ENCODE measurements around the gene LMLN. TPM values are rescaled to one million over a fixed set of nuclear protein-coding genes. Genes with fewer than 3 reads are reported as not detected.

LMLN gene
- total and polyA plus RNA-seq, 8 donors, result 9.0 to 12.2 (median 10.0) TPM

DNA sequence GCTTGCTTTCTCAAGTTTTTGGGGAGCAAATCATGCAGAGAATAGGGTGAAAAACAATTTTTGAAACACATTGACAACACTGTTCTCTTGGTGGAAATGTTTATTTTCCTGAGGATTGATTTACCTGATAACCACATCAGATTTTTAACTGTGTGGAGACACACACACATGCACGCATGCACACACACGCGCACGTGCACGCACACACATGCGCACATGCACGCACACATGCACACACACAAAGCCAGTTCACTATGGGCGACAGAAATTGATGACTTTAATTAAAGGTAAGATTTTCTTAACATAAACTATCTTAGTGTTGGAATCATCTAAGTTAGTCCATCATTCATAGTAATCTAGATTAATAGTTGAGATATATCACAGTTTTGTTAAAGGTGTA lies 15.3 kb downstream of the LMLN start:
- intact Hi-C loops (cut with DNase I), result no loop called here
- DNase-seq (no peak), ATAC-seq (no peak)
- no peak overlapping the region for H3K4me3 ChIP-seq
- no peaks in the 10 kb centered on the region for H3K9me3 ChIP-seq
- H3K4me1 ChIP-seq, result no peaks in the 10 kb centered on the region
- peaks cover 0 to 8% of the 10 kb centered on the region in 2 donors for H3K36me3 ChIP-seq
- TF ChIP-seq, protein P1, sequence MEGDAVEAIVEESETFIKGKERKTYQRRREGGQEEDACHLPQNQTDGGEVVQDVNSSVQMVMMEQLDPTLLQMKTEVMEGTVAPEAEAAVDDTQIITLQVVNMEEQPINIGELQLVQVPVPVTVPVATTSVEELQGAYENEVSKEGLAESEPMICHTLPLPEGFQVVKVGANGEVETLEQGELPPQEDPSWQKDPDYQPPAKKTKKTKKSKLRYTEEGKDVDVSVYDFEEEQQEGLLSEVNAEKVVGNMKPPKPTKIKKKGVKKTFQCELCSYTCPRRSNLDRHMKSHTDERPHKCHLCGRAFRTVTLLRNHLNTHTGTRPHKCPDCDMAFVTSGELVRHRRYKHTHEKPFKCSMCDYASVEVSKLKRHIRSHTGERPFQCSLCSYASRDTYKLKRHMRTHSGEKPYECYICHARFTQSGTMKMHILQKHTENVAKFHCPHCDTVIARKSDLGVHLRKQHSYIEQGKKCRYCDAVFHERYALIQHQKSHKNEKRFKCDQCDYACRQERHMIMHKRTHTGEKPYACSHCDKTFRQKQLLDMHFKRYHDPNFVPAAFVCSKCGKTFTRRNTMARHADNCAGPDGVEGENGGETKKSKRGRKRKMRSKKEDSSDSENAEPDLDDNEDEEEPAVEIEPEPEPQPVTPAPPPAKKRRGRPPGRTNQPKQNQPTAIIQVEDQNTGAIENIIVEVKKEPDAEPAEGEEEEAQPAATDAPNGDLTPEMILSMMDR (IDR thresholded peaks at IDR 0.05), result no peak
- H3K27ac ChIP-seq, result no peak overlapping the region
- no peaks in the 10 kb centered on the region for H3K27me3 ChIP-seq

DNA sequence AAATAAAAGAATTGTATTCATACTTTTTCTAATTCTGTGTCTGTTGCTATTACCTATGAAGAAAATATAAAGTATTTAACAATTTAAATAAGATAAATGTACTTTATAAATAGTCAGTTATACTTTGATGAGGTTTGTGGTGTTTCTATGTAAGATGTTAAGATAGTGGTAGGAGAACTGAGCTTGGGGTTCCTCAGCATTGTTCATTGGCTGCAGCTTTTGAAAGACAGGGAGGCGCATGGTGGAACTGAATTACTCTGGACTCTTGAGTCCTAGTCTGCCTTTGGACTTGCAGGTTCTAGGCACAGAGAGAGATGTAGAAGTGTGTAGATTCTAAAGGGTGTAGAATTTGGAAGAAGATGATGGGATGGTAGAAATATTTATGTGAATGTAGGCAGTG lies 23.1 kb downstream of the LMLN start:
- Histone ChIP-seq H3K27ac (no peak overlapping the region), H3K36me3 (peaks cover 0 to 12% of the 10 kb centered on the region in 2 donors), H3K4me1 (no peaks in the 10 kb centered on the region), H3K4me3 (no peak overlapping the region), H3K27me3 (no peaks in the 10 kb centered on the region), H3K9me3 (no peaks in the 10 kb centered on the region)
- no peak for ATAC-seq
- intact Hi-C loops (cut with DNase I), result no loop called here
- TF ChIP-seq, protein P1 (IDR thresholded peaks at IDR 0.05), result no peak
- DNase-seq, result no peak

DNA sequence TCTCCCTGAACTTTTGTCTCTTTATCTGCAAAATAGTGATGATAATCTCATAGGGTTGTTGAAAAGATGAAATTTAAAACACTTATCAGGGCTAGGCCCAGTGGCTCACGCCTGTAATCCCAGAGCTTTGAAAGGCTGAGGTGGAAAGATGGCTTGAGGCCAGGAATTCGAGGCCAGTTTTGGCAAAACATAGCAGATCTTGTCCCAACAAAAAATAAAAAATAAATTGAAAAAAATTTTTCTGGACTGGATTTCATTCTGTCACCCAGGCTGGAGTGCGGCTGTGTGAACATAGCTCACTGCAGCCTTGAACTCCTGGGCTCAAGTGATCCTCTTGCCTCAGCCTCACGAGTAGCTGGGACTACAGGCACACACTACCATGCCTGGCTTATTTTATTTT lies 29.6 kb downstream of the LMLN start:
- Histone ChIP-seq H3K27ac (no peak overlapping the region), H3K4me3 (no peak overlapping the region), H3K9me3 (no peaks in the 10 kb centered on the region), H3K36me3 (peaks cover 0 to 15% of the 10 kb centered on the region in 2 donors), H3K27me3 (no peaks in the 10 kb centered on the region), H3K4me1 (no peaks in the 10 kb centered on the region)
- TF ChIP-seq, protein P1 (IDR thresholded peaks at IDR 0.05), result no peak
- intact Hi-C loops (cut with DNase I), result no loop called here
- ATAC-seq (no peak), DNase-seq (no peak)

DNA sequence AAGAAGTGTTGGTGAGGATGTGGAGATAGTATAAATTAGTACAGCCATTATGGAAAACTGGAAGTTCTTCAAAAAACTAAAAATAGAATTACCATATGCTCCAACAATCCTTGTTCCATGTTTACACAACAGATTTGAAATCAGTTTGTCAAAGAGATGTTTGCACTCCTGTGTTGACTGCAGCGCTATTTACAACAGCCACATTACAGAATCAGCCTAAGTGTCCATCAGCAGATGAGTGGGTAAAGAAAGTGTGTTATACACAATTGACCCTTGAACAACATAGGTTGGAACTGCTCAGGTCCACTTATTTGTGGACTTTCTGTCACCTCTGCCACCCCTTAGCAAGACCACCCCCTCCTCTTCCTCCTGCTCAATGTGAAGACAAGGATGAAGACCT lies 34.7 kb downstream of the LMLN start:
- no peak for DNase-seq
- no peak overlapping the region for H3K27ac ChIP-seq
- no peak overlapping the region for H3K4me3 ChIP-seq
- TF ChIP-seq, protein P1 (IDR thresholded peaks at IDR 0.05), result no peak
- H3K36me3 ChIP-seq, result peaks cover 0 to 11% of the 10 kb centered on the region in 2 donors
- intact Hi-C loops (cut with DNase I), result no loop called here
- no peaks in the 10 kb centered on the region for H3K9me3 ChIP-seq
- no peaks in the 10 kb centered on the region for H3K27me3 ChIP-seq
- no peak for ATAC-seq
- no peaks in the 10 kb centered on the region for H3K4me1 ChIP-seq

DNA sequence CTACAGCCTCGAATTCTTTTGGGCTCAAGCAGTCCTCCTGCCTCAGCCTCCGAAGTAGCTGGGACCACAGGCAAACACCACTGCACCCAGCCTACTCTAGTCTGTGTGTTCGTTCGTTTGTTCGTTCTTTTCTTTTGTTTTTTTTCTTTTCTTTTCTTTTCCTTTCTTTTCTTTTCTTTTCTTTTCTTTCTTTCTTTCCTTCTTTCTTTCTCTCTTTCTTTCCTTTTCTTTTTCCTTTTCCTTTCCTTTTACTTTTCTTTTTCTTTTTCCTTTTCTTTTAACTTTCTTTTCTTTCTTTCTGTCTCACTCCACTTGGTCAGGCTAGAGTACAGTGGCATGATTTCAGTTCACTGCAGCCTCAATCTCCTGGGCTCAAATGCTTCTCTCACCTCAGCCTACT lies 36.8 kb downstream of the LMLN start:
- intact Hi-C loops (cut with DNase I), result no loop called here
- no peaks in the 10 kb centered on the region for H3K27me3 ChIP-seq
- H3K27ac ChIP-seq, result no peak overlapping the region
- ATAC-seq (no peak), DNase-seq (no peak)
- H3K36me3 ChIP-seq, result peaks cover 0 to 4% of the 10 kb centered on the region in 2 donors
- no peaks in the 10 kb centered on the region for H3K4me1 ChIP-seq
- TF ChIP-seq, protein P1 (IDR thresholded peaks at IDR 0.05), result no peak
- no peak overlapping the region for H3K4me3 ChIP-seq
- no peaks in the 10 kb centered on the region for H3K9me3 ChIP-seq

Measured in left lung (tissue), 10 donors.